Smooth muscle cell of bladder (primary cell): ENCODE measurements around the gene FGF23. TPM values are rescaled to one million over a fixed set of nuclear protein-coding genes. Genes with fewer than 3 reads are reported as not detected.

ENCODE experiments used
- total RNA-seq: library from RNA; depleted of rRNA; stranded (reverse); fragments of >200 nt; gene quantifications from 2 replicates; pipeline ENCODE4 v1.2.3, GENCODE V29; 2014

The FGF23 gene
- total RNA-seq = not detected in 2 replicates

DNA sequence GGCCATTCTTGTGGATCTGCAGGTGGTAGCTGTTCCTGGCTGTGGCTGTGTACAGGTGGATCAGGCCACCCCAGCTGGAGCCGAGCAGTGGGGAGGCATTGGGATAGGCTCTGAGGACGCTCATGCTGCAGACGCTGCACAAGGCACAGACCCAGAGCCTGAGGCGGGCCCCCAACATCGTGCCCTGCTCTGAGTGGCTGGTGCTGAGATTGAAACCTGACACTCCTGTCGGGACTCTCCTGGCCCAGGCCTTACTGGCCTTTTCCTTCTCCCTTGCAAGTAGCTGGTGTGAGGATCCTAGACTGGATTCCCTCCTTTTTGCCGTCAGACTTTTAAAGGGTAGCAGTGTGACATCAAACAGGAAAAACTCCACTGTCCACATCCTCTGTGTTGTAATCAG, at the start of gene FGF23:
Gene FGF23 (minus strand): TSS at position 308 of the 400 bp plus-strand sequence. CDS start 130 bp downstream, at position 178.

DNA sequence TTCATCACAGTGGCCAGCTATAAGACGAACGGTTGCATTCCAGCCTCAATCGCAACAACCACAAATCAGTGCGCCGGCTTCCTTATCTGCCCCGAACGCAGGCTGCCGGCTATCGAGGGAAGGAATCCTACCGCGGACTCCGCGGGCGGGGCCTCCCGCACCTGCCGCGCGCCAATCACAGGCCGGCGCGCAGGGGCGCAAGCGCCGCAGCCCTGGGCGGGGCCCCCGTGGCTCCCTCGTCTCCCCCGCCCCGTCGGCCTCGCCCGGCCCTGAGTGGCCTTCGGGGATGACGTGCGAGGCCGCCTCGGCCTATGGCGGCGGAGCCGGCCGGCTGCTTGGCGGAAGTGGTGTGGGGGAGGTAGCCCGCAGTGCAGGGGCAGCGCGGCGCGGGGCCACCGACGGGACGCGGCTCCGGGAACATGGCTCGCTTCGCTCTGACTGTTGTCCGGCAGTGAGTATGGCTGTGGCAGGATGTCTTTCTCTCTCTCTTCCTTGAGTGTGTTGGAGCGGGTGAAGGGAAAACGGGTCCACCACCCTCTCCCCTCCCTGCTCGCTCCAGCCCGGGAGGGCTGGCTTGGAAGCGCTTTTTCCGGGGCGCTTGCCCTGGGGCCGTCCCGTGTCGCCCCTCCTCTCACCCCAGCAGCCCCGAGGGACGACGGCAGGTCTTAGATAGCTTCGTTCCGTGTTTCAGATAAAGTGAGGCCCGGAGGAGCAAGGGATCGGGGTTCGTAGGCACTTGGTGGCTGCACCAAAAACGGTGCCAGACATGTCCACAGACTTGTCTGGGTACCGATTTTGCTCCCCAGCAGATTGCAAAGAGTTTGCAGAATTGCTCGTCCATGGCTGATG, 58.4 kb downstream of the FGF23 start, which contains the start of gene TIGAR:
Gene TIGAR (plus strand): TSS at position 361 of the 849 bp plus-strand sequence. CDS start 59 bp downstream, at position 420.

Other genes with a start within 250 kb of the FGF23 start
- gene CCND2, start 106.0 kb downstream of the FGF23 start, total RNA-seq = 31.9 and 44.0 TPM in 2 replicates
- gene TIGAR, start 58.5 kb downstream of the FGF23 start, total RNA-seq = 10.7 and 12.9 TPM in 2 replicates
- not detected in 2 replicates for gene FGF6, start 66.1 kb upstream of the FGF23 start, total RNA-seq
- gene RAD51AP1, start 159.2 kb upstream of the FGF23 start, total RNA-seq = 1.3 and 1.7 TPM in 2 replicates
- gene DYRK4, start 182.5 kb upstream of the FGF23 start, total RNA-seq = 71.7 and 85.3 TPM in 2 replicates